Measurements from ENCODE around the gene PRKCB.

- TF ChIP-seq EZH2 (IDR thresholded peaks at IDR 0.05; ENCODE audit: low read length) (no peak), CTCF (optimal IDR thresholded peaks at IDR 0.05 in 1 of 3, IDR thresholded peaks at IDR 0.05 in 1 of 3, conservative IDR thresholded peaks at IDR 0.05 in 1 of 3; ENCODE audit: extremely low read depth in 1 of 3, insufficient read depth in 2 of 3, low read length in 3 of 3) (no peak)
Measured at GRCh38 chr16:23953476-23953875, 117.7 kb downstream of the PRKCB start.

Data from keratinocyte (primary cell).